BE2C (cell line): ENCODE measurements around the gene LDB2.

Experiments used
- DNase-seq: peaks from one replicate; pipeline ENCODE4 v3.0.0-alpha.2; 2020
- H3K27me3 ChIP-seq: fragments of 250-450 bp; sonication (Bioruptor Pico); 2 replicates; pipeline ENCODE4 v1.5.1; 2020; ENCODE audit warnings: mild to moderate bottlenecking
- H3K36me3 ChIP-seq: fragments of 250-450 bp; sonication (Bioruptor Pico); 2 replicates; pipeline ENCODE4 v1.5.1; 2020; ENCODE audit warnings: mild to moderate bottlenecking
- H3K4me1 ChIP-seq: fragments of 250-450 bp; sonication (Bioruptor Pico); 2 replicates; pipeline ENCODE4 v1.5.1; 2020
- H3K4me3 ChIP-seq: 2 replicates; pipeline ENCODE4 v1.5.1; 2011; ENCODE audit warnings: low read depth, low read length
- H3K9me3 ChIP-seq: fragments of 250-450 bp; sonication (Bioruptor Pico); 2 replicates; pipeline ENCODE4 v1.5.1; 2020
- TF ChIP-seq, protein P1 (sequence below): IDR thresholded peaks from 2 replicates; pipeline ENCODE4 v1.5.1; 2012; ENCODE audit warnings: mild to moderate bottlenecking, low read depth, low read length

The LDB2 gene

DNA sequence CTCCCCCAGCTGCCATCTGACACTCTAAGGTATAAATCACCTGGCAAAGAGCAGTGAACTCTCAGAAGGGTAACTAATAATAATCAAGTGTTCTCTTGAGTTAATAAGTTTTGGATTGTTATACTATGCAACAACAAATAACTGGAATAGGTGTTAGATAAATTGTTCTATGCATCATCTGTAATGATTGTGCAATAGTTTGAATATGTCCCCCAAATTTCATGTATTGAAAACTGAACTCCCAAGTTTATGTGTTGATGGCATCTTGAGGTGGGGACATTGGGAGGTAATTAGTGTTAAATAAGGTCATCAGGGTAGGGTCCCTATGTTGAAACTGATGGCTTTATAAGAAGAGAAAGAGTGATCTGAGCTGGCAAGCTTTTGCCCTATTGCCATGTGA, 399.5 kb downstream of the LDB2 start:
- DNase-seq: no peak
- TF ChIP-seq, protein P1, sequence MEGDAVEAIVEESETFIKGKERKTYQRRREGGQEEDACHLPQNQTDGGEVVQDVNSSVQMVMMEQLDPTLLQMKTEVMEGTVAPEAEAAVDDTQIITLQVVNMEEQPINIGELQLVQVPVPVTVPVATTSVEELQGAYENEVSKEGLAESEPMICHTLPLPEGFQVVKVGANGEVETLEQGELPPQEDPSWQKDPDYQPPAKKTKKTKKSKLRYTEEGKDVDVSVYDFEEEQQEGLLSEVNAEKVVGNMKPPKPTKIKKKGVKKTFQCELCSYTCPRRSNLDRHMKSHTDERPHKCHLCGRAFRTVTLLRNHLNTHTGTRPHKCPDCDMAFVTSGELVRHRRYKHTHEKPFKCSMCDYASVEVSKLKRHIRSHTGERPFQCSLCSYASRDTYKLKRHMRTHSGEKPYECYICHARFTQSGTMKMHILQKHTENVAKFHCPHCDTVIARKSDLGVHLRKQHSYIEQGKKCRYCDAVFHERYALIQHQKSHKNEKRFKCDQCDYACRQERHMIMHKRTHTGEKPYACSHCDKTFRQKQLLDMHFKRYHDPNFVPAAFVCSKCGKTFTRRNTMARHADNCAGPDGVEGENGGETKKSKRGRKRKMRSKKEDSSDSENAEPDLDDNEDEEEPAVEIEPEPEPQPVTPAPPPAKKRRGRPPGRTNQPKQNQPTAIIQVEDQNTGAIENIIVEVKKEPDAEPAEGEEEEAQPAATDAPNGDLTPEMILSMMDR: no peak
- H3K9me3 ChIP-seq: no peaks in the 10 kb centered on the region
- H3K36me3 ChIP-seq: no peaks in the 10 kb centered on the region
- H3K27me3 ChIP-seq: no peaks in the 10 kb centered on the region
- H3K4me3 ChIP-seq: no peak overlapping the region
- no peaks in the 10 kb centered on the region for H3K4me1 ChIP-seq

DNA sequence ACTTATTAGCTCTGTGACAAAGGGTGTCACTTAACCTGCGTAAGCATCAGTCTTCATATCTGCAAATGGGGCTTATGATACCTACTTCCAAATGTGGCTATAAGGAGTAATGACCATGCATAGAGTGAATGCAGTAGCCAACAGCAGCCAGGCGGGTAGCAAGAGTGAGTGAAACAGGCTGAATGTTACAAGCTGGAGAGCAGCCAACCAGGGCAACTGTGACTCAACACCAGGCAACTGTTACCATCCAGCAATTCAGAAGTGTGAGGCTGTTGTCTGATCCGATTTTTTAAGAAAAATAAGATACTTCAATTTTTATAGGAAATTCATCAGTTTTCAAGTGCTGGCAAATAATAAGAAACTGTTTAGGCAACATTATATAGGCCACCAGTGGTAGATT, 401.9 kb downstream of the LDB2 start:
- no peaks in the 10 kb centered on the region for H3K4me1 ChIP-seq
- H3K4me3 ChIP-seq: no peak overlapping the region
- TF ChIP-seq, protein P1: no peak
- H3K36me3 ChIP-seq: no peaks in the 10 kb centered on the region
- peak; percentile 50 for DNase-seq
- H3K27me3 ChIP-seq: no peaks in the 10 kb centered on the region
- no peaks in the 10 kb centered on the region for H3K9me3 ChIP-seq

DNA sequence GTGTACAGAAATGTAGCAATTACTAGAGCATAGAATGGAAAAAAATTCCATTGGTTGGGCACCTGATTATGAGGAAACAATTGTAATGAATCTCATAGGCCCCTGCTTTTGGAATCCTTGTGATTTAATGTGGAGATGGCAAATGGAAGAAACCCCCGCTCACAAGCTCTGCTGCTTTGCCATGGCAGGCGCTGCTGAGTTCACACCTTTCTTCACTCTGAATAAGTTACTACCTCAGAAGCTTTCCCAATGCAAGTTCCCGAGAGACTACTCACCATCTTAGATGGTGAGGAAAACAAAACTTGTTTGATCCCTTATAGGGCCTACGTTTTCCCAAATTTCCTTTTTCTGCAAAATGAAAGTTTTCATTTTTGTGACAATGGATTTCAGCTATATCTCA, 405.6 kb downstream of the LDB2 start:
- Histone ChIP-seq H3K4me1 (no peaks in the 10 kb centered on the region), H3K36me3 (no peaks in the 10 kb centered on the region), H3K9me3 (no peaks in the 10 kb centered on the region), H3K4me3 (no peak overlapping the region), H3K27me3 (no peaks in the 10 kb centered on the region)
- TF ChIP-seq, protein P1: no peak
- DNase-seq: no peak

DNA sequence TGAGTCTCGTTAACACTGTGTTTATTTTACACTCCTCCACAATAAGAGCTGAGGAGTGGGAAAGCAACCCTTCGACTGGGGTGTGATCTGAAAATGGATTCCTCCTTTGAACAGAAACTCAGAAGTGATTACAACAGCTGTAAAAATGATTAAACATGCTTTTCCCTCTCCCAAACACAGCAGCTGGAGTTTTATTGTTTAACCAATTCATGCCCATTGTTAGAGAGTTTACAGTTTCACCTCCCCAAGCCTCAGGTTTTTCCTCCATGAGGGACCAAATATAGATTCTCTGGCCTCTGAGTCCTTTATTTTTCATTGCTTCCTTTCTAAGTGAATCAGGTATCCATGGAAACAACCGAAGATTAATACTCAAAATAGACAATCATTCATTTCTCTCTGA, 409.2 kb downstream of the LDB2 start:
- H3K4me1 ChIP-seq: no peaks in the 10 kb centered on the region
- no peak for DNase-seq
- H3K9me3 ChIP-seq: no peaks in the 10 kb centered on the region
- H3K4me3 ChIP-seq: no peak overlapping the region
- TF ChIP-seq, protein P1: no peak
- no peaks in the 10 kb centered on the region for H3K36me3 ChIP-seq
- H3K27me3 ChIP-seq: no peaks in the 10 kb centered on the region

DNA sequence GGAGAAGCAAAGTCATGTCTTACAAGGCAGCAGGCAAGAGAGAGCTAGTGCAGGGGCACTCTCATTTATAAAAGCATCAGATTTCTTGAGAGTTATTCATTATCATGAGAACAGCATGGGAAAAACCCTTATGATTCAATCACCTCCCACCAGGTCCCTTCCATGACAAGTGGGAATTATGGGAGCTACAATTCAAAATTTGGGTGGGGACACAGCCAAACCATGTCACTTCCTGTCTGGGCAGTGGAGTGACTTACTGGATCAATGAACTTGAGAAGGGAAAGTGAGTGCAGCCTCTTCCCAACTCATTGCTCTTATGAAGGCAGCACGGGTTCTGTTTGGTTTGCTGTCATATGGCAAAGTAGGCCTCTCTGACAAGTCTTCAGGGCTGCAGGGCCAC, 410.4 kb downstream of the LDB2 start:
- no peaks in the 10 kb centered on the region for H3K27me3 ChIP-seq
- TF ChIP-seq, protein P1: no peak
- H3K4me1 ChIP-seq: no peaks in the 10 kb centered on the region
- no peak for DNase-seq
- no peak overlapping the region for H3K4me3 ChIP-seq
- no peaks in the 10 kb centered on the region for H3K9me3 ChIP-seq
- no peaks in the 10 kb centered on the region for H3K36me3 ChIP-seq

DNA sequence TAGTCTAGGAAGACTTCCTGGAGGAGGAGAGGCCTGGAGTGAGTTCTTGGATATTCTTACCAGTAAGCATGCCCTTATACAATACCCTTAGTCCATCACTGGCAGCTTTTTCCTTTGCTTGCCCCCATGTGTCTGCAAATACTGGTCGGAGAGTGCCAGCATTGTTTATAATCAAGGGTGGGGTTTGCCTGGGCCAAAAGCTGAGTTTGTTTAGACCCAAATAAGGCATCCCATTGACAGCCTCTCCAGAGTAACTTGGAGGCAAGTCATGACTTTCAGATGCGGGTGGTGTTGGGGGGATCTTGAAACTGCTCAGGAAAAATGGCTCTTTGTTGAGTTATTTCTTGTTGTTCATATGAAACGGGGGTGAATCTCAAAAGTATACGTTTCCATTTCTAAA, 413.7 kb downstream of the LDB2 start:
- H3K4me3 ChIP-seq: no peak overlapping the region
- no peaks in the 10 kb centered on the region for H3K4me1 ChIP-seq
- H3K36me3 ChIP-seq: no peaks in the 10 kb centered on the region
- DNase-seq: no peak
- no peaks in the 10 kb centered on the region for H3K9me3 ChIP-seq
- no peaks in the 10 kb centered on the region for H3K27me3 ChIP-seq
- TF ChIP-seq, protein P1: no peak
